Measurements from ENCODE around the gene AAK1. TPM values are rescaled to one million over a fixed set of nuclear protein-coding genes. Genes with fewer than 3 reads are reported as not detected.

The AAK1 gene
- polyA plus RNA-seq, 1 donor from 2014 or later, result 26.7 TPM

DNA sequence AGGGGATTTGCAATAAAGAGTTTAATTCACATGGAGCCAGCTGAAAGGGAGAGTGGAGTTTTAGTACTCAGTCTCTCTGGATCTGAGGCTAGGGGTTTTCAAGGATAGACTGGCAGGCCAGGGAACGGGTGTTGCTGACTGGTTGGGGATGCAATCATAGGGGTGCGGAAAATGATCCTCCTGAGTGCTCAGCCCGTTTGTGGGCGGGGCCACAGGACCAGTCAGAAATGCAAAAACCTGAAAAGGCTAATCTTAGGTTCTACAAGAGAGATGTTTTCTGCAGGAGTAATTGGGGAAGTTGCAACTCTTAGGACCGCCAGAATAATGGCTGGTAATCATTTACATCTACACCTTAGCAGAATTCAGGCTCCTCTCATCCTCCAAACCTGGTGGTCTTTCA is 208.8 kb downstream of the AAK1 start:
- TF ChIP-seq POLR2AphosphoS5 (IDR thresholded peaks at IDR 0.05) (no peak), RAD21 (conservative IDR thresholded peaks at IDR 0.05) (no peak), TAF1 (IDR thresholded peaks at IDR 0.05; ENCODE audit: low read depth) (no peak), SMC3 (conservative IDR thresholded peaks at IDR 0.05; ENCODE audit: poor library complexity) (no peak), MXI1 (conservative IDR thresholded peaks at IDR 0.05; ENCODE audit: poor library complexity, severe bottlenecking) (no peak), EP300 (conservative IDR thresholded peaks at IDR 0.05; ENCODE audit: poor library complexity, severe bottlenecking) (no peak), EZH2 (IDR thresholded peaks at IDR 0.05; ENCODE audit: borderline replicate concordance, insufficient read depth, low read length, poor library complexity, severe bottlenecking) (no peak)
- TF ChIP-seq, protein P1, sequence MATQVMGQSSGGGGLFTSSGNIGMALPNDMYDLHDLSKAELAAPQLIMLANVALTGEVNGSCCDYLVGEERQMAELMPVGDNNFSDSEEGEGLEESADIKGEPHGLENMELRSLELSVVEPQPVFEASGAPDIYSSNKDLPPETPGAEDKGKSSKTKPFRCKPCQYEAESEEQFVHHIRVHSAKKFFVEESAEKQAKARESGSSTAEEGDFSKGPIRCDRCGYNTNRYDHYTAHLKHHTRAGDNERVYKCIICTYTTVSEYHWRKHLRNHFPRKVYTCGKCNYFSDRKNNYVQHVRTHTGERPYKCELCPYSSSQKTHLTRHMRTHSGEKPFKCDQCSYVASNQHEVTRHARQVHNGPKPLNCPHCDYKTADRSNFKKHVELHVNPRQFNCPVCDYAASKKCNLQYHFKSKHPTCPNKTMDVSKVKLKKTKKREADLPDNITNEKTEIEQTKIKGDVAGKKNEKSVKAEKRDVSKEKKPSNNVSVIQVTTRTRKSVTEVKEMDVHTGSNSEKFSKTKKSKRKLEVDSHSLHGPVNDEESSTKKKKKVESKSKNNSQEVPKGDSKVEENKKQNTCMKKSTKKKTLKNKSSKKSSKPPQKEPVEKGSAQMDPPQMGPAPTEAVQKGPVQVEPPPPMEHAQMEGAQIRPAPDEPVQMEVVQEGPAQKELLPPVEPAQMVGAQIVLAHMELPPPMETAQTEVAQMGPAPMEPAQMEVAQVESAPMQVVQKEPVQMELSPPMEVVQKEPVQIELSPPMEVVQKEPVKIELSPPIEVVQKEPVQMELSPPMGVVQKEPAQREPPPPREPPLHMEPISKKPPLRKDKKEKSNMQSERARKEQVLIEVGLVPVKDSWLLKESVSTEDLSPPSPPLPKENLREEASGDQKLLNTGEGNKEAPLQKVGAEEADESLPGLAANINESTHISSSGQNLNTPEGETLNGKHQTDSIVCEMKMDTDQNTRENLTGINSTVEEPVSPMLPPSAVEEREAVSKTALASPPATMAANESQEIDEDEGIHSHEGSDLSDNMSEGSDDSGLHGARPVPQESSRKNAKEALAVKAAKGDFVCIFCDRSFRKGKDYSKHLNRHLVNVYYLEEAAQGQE (IDR thresholded peaks at IDR 0.05; ENCODE audit: borderline replicate concordance), result no peak
- TF ChIP-seq, protein P2, sequence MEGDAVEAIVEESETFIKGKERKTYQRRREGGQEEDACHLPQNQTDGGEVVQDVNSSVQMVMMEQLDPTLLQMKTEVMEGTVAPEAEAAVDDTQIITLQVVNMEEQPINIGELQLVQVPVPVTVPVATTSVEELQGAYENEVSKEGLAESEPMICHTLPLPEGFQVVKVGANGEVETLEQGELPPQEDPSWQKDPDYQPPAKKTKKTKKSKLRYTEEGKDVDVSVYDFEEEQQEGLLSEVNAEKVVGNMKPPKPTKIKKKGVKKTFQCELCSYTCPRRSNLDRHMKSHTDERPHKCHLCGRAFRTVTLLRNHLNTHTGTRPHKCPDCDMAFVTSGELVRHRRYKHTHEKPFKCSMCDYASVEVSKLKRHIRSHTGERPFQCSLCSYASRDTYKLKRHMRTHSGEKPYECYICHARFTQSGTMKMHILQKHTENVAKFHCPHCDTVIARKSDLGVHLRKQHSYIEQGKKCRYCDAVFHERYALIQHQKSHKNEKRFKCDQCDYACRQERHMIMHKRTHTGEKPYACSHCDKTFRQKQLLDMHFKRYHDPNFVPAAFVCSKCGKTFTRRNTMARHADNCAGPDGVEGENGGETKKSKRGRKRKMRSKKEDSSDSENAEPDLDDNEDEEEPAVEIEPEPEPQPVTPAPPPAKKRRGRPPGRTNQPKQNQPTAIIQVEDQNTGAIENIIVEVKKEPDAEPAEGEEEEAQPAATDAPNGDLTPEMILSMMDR (IDR thresholded peaks at IDR 0.05; ENCODE audit: poor library complexity, severe bottlenecking), result no peak
- no peak overlapping the region for H3K4me3 ChIP-seq (ENCODE audit: low read length)
- H3K4me2 ChIP-seq (ENCODE audit: low read length), result no peak overlapping the region
- peaks cover 20% of the 10 kb centered on the region for H3K79me2 ChIP-seq (replicated peaks; ENCODE audit: insufficient read depth, low read length)
- no peaks in the 10 kb centered on the region for H3K9me2 ChIP-seq (ENCODE audit: insufficient read depth, low read length)
- H2AFZ ChIP-seq (ENCODE audit: low read depth, low read length), result no peak overlapping the region
- no peaks in the 10 kb centered on the region for H3K9me3 ChIP-seq (ENCODE audit: low read length)
- no peaks in the 10 kb centered on the region for H3K36me3 ChIP-seq (ENCODE audit: insufficient read depth, low read length)
- no peak overlapping the region for H3K9ac ChIP-seq (ENCODE audit: low read length)
- H3K27me3 ChIP-seq (ENCODE audit: insufficient read depth, low read depth, low read length), result no peaks in the 10 kb centered on the region
- peaks cover 9% of the 10 kb centered on the region for H3F3A ChIP-seq (ENCODE audit: insufficient read depth, low read length, poor library complexity, severe bottlenecking)
- no peak overlapping the region for H3K27ac ChIP-seq (ENCODE audit: low read length)
- no peaks in the 10 kb centered on the region for H4K20me1 ChIP-seq (ENCODE audit: insufficient read depth)

DNA sequence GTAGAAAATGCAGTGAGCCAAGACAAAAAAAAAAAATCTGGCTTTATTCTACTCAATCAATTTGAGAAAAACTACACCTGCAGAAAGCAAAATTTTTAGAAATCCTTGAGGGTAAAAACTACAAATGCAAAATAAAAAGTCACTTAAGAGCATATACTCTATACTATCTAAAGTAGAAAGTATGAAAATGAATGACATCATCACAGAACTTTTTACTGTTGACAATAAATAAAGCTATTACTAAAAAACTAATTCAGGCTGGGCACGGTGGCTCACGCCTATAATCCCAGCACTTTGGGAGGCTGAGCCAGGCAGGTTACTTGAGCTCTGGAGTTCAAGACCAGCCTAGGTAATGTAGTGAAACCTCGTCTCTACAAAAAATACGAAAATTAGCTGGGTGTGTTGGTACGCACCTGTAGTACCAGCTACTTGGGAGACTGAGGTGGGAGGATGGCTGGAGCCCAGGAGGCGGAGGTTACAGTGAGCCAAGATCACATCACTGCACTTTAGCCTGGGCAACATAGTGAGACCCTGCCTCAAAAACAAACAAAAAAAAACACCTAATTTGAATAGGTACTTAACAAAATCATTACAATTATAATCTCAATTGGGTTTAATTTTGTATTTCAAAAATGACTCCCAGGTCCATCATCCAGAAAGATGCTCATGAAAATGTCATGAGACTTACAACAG is 213.9 kb downstream of the AAK1 start:
- no peaks in the 10 kb centered on the region for H3K9me2 ChIP-seq (ENCODE audit: insufficient read depth, low read length)
- H3K36me3 ChIP-seq (ENCODE audit: insufficient read depth, low read length), result no peaks in the 10 kb centered on the region
- H4K20me1 ChIP-seq (ENCODE audit: insufficient read depth), result no peaks in the 10 kb centered on the region
- no peaks in the 10 kb centered on the region for H3F3A ChIP-seq (ENCODE audit: insufficient read depth, low read length, poor library complexity, severe bottlenecking)
- TF ChIP-seq, protein P2 (IDR thresholded peaks at IDR 0.05; ENCODE audit: poor library complexity, severe bottlenecking), result no peak
- TF ChIP-seq SMC3 (conservative IDR thresholded peaks at IDR 0.05; ENCODE audit: poor library complexity) (no peak), EP300 (conservative IDR thresholded peaks at IDR 0.05; ENCODE audit: poor library complexity, severe bottlenecking) (no peak)
- no peaks in the 10 kb centered on the region for H3K9me3 ChIP-seq (ENCODE audit: low read length)
- H3K79me2 ChIP-seq (replicated peaks; ENCODE audit: insufficient read depth, low read length), result peaks cover 3% of the 10 kb centered on the region
- H3K4me3 ChIP-seq (ENCODE audit: low read length), result no peak overlapping the region
- H3K9ac ChIP-seq (ENCODE audit: low read length), result no peak overlapping the region
- H3K27me3 ChIP-seq (ENCODE audit: insufficient read depth, low read depth, low read length), result no peaks in the 10 kb centered on the region
- H3K27ac ChIP-seq (ENCODE audit: low read length), result no peak overlapping the region
- no peak overlapping the region for H2AFZ ChIP-seq (ENCODE audit: low read depth, low read length)
- H3K4me2 ChIP-seq (ENCODE audit: low read length), result no peak overlapping the region

Data from neural cell (in vitro differentiated cells).